ENCODE results near the gene SLC6A4. TPM values are rescaled to one million over a fixed set of nuclear protein-coding genes. Genes with fewer than 3 reads are reported as not detected.

Gene SLC6A4
- total and polyA plus RNA-seq, 2 of the 8 experiments (the other 6 are each of a cell fraction or from before 2014, with no cell fraction given): 0.09 to 0.33 TPM

DNA sequence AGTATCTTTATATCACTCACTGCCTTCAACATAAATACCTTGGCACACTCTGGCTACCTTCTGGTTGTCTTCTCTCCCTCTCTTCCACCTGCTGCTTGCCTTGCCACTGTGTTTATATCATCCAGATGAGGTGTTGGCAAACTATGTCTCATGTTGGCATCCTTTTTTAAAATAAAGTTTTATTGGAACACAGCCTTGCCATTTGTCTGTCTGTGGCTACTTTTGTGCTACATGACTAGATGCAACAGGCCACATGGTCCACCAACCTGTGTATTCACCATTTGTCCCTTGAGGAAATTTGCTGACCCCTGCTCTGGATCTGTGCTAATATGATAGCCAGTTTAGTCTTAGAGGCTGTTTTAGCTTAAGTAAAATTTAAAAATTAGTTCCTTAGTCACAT, 82.0 kb downstream of the SLC6A4 start:
- Histone ChIP-seq H3K56ac (replicated peaks; ENCODE audit: insufficient read length, low read depth, low read length) (no peak overlapping the region), H3K79me2 (ENCODE audit: control insufficient read depth in 1 of 2, insufficient read depth in 2 of 2, low read length in 2 of 2) (peaks cover 0 to 41% of the 10 kb centered on the region in 2 experiments; a peak in 2 of 4 replicates), H4K5ac (ENCODE audit: insufficient read length, low read depth, low read length) (no peak overlapping the region), H3K27me3 (replicated peaks in 1 of 4; ENCODE audit: control insufficient read depth in 3 of 4, extremely low read depth in 1 of 4, insufficient read depth in 3 of 4, low read length in 3 of 4) (no peaks in the 10 kb centered on the region), H2BK15ac (ENCODE audit: low read length) (no peak overlapping the region), H2AK5ac (ENCODE audit: low read depth, low read length) (no peak overlapping the region), H3K4ac (replicated peaks; ENCODE audit: insufficient read length, low read depth, low read length) (no peak overlapping the region), H3K14ac (ENCODE audit: insufficient read length) (no peak overlapping the region), H4K8ac (ENCODE audit: extremely low read depth, insufficient read depth, low read length) (no peak overlapping the region), H3K4me2 (ENCODE audit: insufficient read depth in 1 of 2, low read depth in 2 of 2, low read length in 2 of 2) (no peak overlapping the region), H3K23ac (ENCODE audit: insufficient read length) (no peak overlapping the region), H2BK12ac (ENCODE audit: low read depth, low read length) (no peak overlapping the region), H3K9me3 (ENCODE audit: insufficient read depth in 2 of 2, low read depth in 1 of 2, low read length in 1 of 2) (no peaks in the 10 kb centered on the region), H4K91ac (replicated peaks; ENCODE audit: insufficient read length, low read length) (no peak overlapping the region), H3K18ac (ENCODE audit: extremely low read depth, low read length) (no peak overlapping the region), H2BK5ac (ENCODE audit: low read depth, low read length) (no peak overlapping the region), H2BK20ac (ENCODE audit: low read length) (no peak overlapping the region), H3K79me1 (ENCODE audit: low read depth, low read length) (peaks cover 3% of the 10 kb centered on the region; the same call in 1 of the 2 replicates), H3K27ac (ENCODE audit: low read depth, low read length) (no peak overlapping the region), H3K36me3 (ENCODE audit: control insufficient read depth in 2 of 4, insufficient read depth in 4 of 4, low read length in 3 of 4) (peaks cover 0 to 4% (median 0%) of the 10 kb centered on the region in 4 experiments; a peak in 1 of 8 replicates), H3K9ac (replicated peaks in 1 of 4; ENCODE audit: extremely low read depth in 1 of 4, low read depth in 3 of 4, low read length in 3 of 4) (no peak overlapping the region), H3K4me3 (ENCODE audit: extremely low read depth in 1 of 4, insufficient read depth in 2 of 4, low read depth in 3 of 4, low read length in 4 of 4) (no peak overlapping the region), H3K23me2 (ENCODE audit: low read depth, low read length) (no peaks in the 10 kb centered on the region), H2AFZ (ENCODE audit: low read length) (no peak overlapping the region), H2BK120ac (replicated peaks; ENCODE audit: low read depth, low read length) (no peak overlapping the region), H4K20me1 (replicated peaks in 1 of 2; ENCODE audit: control insufficient read depth in 1 of 2, insufficient read depth in 2 of 2, low read length in 2 of 2) (no peaks in the 10 kb centered on the region), H3K4me1 (replicated peaks in 1 of 4; ENCODE audit: control insufficient read depth in 3 of 4, insufficient read depth in 4 of 4, low read length in 3 of 4) (no peaks in the 10 kb centered on the region)
- ChIA-PET CTCF (ENCODE audit: partially characterized antibody) (no interaction called here), POLR2A (ENCODE audit: partially characterized antibody) (no interaction called here)
- no peak for TF ChIP-seq POLR2A (IDR thresholded peaks at IDR 0.05; ENCODE audit: control extremely low read depth in 1 of 2, low read depth in 2 of 2, low read length in 2 of 2)
- no peak for TF ChIP-seq SUZ12 (IDR thresholded peaks at IDR 0.05; ENCODE audit: low read length)
- no peak for TF ChIP-seq CREB1 (IDR thresholded peaks at IDR 0.05)
- no peak for TF ChIP-seq TAF1 (IDR thresholded peaks at IDR 0.05; ENCODE audit: low read depth, low read length)
- TF ChIP-seq SP2 (IDR thresholded peaks at IDR 0.05; ENCODE audit: low read length): no peak
- TF ChIP-seq, protein P1, sequence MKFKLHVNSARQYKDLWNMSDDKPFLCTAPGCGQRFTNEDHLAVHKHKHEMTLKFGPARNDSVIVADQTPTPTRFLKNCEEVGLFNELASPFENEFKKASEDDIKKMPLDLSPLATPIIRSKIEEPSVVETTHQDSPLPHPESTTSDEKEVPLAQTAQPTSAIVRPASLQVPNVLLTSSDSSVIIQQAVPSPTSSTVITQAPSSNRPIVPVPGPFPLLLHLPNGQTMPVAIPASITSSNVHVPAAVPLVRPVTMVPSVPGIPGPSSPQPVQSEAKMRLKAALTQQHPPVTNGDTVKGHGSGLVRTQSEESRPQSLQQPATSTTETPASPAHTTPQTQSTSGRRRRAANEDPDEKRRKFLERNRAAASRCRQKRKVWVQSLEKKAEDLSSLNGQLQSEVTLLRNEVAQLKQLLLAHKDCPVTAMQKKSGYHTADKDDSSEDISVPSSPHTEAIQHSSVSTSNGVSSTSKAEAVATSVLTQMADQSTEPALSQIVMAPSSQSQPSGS (IDR thresholded peaks at IDR 0.05; ENCODE audit: low read length): no peak
- TF ChIP-seq CHD2 (IDR thresholded peaks at IDR 0.05; ENCODE audit: low read length): no peak
- no peak for TF ChIP-seq NRF1 (IDR thresholded peaks at IDR 0.05; ENCODE audit: low read depth, low read length)
- TF ChIP-seq, protein P2, sequence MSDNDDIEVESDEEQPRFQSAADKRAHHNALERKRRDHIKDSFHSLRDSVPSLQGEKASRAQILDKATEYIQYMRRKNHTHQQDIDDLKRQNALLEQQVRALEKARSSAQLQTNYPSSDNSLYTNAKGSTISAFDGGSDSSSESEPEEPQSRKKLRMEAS (IDR thresholded peaks at IDR 0.05): no peak
- TF ChIP-seq EGR1 (IDR thresholded peaks at IDR 0.05; ENCODE audit: borderline replicate concordance, low read depth, low read length): no peak
- no peak for FAIRE-seq
- no peak for DNase-seq (ENCODE audit: low read depth in 1 of 2, low spot score in 2 of 2)

All from H1 (cell line).